Activated CD8-positive, alpha-beta memory T cell treated with anti-CD3 and anti-CD28 coated beads for 36 hours (primary cell): ENCODE measurements around the gene LAMC3. TPM values are rescaled to one million over a fixed set of nuclear protein-coding genes. Genes with fewer than 3 reads are reported as not detected.

Experiments used
- CTCF ChIA-PET: fragments of 350-600 bp; sonication (Branson Sonifier 250); formaldehyde crosslinking; loops from one replicate; lab custom pipeline; 2021; ENCODE audit warnings: antibody characterized with exemption; lab: Charles Lee
- POLR2A ChIA-PET: fragments of 350-600 bp; sonication (Branson Sonifier 250); formaldehyde crosslinking; loops from one replicate; lab custom pipeline; 2021; ENCODE audit warnings: antibody characterized with exemption; lab: Charles Lee
- total RNA-seq, 2 experiments: library from RNA; stranded (reverse); gene quantifications; one replicate each; pipeline ENCODE4 v1.2.3, GENCODE V29; 2021

LAMC3 gene
- total RNA-seq, 2 experiments from 2014 or later: 0.10 to 0.19 TPM

DNA sequence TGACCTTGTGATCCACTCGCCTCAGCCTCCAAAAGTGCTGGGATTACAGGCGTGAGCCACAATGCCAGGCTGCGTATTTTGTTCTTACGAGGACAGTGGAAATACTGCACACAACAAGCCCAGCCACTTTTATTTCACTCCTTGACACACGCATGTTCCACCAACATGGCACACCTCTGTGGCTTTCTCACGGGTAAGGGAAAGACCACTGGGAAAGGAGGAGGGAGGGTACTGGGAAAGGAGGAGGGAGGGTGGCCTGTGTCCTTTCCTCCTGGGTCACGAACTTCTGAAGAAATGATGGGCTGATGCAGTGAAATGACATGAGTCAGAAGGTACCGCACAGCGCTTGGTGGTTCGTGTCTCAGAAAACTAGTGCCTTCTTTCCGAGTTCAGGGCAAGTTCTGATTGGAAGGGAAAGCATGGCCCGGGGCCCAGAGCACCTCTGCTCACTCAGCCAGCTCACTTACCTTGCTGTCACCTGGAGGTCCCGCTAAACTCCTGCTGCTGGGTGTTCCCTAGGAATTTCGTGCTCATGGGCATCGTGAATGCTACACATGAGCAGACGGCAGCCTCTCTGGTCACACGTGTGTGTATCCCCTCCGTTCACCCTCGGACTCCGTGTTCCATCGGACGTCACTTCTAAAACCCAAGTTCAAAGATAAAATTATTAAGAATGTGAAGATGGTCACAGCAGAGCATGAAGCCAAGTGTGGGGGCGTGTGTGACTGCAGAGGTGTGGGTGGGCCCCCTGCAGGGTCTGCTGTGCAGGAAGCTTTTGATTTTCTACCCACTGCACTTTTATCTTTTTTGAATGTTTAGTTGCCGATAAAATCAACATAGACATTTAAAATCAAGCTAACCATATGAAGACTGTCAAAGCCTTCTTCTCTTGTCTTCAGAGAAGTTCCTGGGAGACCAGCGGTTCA is 42.9 kb downstream of the LAMC3 start:
- ChIA-PET POLR2A (no interaction called here), CTCF (no interaction called here)

DNA sequence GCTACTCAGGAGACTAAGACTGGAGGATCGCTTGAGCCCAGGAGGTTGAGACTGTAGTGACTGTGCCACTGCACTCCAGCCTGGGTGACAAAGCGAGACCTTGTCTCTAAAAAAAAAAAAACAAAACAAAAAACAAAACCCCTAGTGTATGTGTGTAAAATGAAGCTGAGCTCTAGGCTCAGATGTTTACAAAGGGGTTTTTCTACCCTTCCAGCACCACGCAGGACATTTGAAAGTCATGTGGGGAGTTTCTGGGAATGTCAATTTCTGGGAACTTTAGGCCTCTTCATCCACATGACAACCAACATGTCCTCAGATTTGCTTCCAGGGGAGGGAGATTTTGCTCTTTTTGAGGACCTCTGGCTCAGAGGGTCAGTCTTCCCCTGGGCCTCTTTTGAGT is 44.9 kb downstream of the LAMC3 start:
- ChIA-PET POLR2A (no interaction called here), CTCF (interaction anchor here (1.2 kb wide), 1 partner anchor 33 kb away, joined by 3 read pairs; no protein-coding TSS in a partner anchor)

GRCh38 chr9:131056781-131057506 is 48.0 kb downstream of the LAMC3 start:
- ChIA-PET CTCF (interaction anchor here (0.7 to 1.4 kb wide), 7 partner anchors 10 to 280 kb away, joined by 3 to 7 read pairs (median 3); no protein-coding TSS in a partner anchor), POLR2A (no interaction called here)

GRCh38 chr9:131060900-131061630 is 52.1 kb downstream of the LAMC3 start:
- ChIA-PET CTCF (no interaction called here), POLR2A (no interaction called here)

DNA sequence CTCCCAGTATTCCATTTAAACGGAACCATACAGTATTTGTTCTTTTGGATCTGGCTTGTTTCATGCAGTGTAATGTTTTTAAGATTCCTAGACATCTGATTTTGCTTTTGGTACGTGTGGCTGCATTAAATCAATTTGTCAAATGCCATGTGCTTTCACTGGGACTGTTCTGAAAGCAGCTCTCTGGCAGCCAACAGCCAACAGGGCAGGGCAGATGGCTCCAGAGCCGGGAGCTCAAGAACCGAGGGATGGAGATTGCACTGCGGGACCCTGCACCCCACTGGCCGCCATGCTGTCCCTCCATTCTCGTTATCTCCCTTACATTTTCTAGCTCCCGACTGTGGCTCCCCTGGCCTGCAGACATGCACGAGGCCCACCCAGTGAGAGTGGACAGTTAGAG is 54.0 kb downstream of the LAMC3 start:
- CTCF ChIA-PET: interaction anchor here (1.3 kb wide), 1 partner anchor 15 kb away, joined by 6 read pairs; no protein-coding TSS in a partner anchor
- POLR2A ChIA-PET: no interaction called here

DNA sequence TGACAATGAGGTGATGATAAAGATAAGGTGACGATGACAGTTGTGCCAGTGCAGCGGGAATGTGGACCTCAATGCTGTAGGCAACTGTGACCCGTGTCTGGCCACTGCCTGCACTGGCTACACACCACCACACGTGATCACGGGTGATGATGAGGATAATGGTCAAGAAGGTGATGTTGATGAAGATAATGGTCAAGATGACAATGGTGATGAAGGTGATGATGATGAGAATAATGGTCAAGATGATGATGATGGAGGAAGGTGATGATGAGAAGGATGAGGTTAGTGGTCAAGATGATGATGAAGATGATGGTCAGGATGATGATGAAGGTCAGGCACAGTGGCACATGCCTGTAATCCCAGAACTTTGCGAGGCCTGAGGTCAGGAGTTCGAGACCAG is 56.6 kb downstream of the LAMC3 start:
- ChIA-PET CTCF (no interaction called here), POLR2A (no interaction called here)

GRCh38 chr9:131067625-131068024 is 58.7 kb downstream of the LAMC3 start:
- ChIA-PET POLR2A (no interaction called here), CTCF (interaction anchor here (0.8 kb wide), 1 partner anchor 21 kb away, joined by 3 read pairs; no protein-coding TSS in a partner anchor)

DNA sequence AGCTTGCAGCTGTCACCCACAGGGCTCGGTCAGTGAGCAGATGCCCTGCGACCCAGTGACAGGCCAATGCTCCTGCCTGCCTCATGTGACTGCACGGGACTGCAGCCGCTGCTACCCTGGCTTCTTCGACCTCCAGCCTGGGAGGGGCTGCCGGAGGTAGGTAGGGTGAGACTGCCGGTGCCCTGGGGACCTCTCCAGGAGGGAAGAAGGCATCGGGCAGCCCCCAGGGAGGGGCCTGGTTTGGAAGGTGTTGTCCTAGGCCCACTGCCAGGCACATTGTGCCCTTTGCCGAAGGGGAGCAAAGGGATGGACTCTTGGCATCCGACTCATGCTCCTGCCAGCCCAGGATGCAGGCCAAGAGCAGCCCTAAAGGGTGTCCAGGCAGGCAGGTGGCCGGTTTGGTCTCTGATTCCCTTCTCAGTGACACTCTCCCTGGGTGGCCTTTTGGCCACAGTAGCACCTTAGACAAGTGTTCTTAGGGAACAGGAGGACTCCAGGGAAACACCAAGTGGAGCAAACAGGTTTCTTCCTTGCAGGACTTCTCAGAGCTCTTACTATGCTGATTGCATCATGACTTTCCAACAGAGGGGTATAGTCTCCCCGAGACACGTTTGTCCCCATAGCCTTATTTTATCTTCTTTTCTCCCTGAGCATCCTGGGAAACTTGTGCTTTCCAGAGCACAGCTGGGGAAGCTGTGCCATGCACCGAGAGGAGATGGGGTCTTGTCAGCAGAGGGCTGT is 59.3 kb downstream of the LAMC3 start:
- CTCF ChIA-PET: interaction anchor here (0.8 kb wide), 1 partner anchor 22 kb away, joined by 3 read pairs; no protein-coding TSS in a partner anchor
- POLR2A ChIA-PET: no interaction called here

GRCh38 chr9:131069699-131070098 is 60.7 kb downstream of the LAMC3 start:
- ChIA-PET CTCF (no interaction called here), POLR2A (no interaction called here)

GRCh38 chr9:131072107-131072870 is 63.3 kb downstream of the LAMC3 start:
- ChIA-PET POLR2A (no interaction called here), CTCF (no interaction called here)

- CTCF ChIA-PET: no interaction called here
- POLR2A ChIA-PET: no interaction called here
Observed at GRCh38 chr9:131072871-131073237, 63.9 kb downstream of the LAMC3 start.

- POLR2A ChIA-PET: no interaction called here
Observed at GRCh38 chr9:131076347-131077195, 67.6 kb downstream of the LAMC3 start.

GRCh38 chr9:131078427-131079366 is 69.7 kb downstream of the LAMC3 start:
- CTCF ChIA-PET: interaction anchor here (0.6 kb wide), 1 partner anchor 31 kb away, joined by 4 read pairs; no protein-coding TSS in a partner anchor
- POLR2A ChIA-PET: no interaction called here

More at GRCh38 chr9:131076347-131077195, 67.6 kb downstream of the LAMC3 start:
- CTCF ChIA-PET: interaction anchor here (1.0 kb wide), 1 partner anchor 19 kb away, joined by 3 read pairs; no protein-coding TSS in a partner anchor

GRCh38 chr9:131080589-131080988 is 71.6 kb downstream of the LAMC3 start:
- ChIA-PET CTCF (no interaction called here), POLR2A (no interaction called here)

DNA sequence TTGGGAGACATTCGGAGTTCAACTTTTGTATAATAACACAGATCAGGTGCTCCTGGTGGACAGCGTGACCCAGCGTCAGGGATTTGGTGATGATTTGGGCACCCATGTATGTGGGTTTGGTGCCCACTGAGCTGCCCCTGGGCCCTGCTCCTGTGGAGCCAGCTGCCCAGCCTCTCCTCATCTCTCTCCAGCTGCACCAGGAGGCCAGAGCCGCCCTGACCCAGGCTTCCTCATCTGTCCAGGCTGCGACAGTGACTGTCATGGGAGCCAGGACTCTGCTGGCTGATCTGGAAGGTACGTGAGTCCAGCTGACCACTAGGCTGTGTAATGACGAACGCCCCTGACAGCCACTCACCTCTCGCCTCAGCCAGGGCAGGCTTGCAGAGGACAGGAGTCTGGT is 72.9 kb downstream of the LAMC3 start:
- ChIA-PET CTCF (no interaction called here), POLR2A (no interaction called here)
